Measurements from ENCODE around the gene FGFBP1.

Gene FGFBP1

GRCh38 chr4:15910155-15910940 lies 28.2 kb downstream of the FGFBP1 start:
- no peak for DNase-seq

DNA sequence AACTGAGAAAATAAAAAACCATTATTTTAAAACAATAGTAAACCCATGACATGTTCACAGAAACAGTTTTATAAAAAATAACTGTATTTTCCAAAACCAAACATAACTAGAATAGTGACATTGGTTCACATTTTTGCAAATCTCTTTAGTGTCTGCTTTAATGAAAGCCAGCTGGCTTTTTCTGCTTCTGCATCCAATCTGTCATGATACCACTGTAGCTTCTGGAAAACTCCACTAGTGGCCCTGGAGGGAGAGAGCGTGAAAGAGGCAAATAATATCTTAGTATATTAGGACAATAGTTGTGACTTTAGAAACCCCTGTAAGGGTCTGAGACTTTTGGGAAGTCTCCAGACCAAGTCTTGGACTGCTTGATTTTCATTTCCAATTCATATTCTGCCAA lies 31.1 kb downstream of the FGFBP1 start:
- no peak for DNase-seq

GRCh38 chr4:15906020-15906443 lies 32.5 kb downstream of the FGFBP1 start:
- no peak for DNase-seq

DNA sequence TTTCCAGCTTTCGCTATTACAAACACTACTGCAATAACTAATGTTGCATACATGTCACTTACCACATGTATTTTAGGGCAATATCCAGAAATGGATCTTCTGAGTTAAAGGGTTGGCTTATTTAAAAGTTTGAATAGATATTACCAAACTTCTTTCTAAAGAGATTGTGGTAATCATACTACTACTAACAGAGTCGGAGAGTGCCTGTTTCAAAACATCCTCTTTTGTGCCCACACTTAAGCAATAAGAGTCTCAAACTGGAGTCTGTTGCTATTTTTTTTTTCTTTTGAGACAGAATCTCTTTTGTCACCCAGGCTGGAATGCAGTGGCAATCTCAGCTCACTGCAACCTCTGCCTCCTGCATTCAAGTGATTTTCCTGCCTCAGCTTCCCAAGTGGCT lies 35.8 kb downstream of the FGFBP1 start:
- no peak for DNase-seq

- no peak for DNase-seq
These were observed 36.5 kb downstream of the FGFBP1 start for GRCh38 chr4:15901998-15902397.

DNA sequence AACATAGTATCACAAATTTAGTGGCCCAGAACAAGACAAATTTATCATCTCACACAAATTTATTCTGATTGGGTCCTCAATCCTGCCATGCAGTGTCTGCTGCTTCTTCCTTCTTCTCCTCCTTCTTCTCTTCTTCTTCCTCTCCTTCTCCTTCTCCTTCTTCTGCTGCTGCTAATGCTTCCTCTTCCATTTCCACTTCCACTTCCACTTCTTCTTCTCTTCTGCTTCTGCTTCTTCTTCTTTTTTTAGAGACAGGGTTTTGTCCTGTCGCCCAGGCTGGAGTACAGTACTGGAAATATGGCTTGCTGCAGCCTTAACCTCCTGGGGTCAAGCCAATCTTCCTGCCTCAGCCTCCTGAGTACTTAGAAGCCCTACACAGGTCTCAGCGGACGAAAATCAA lies 37.5 kb downstream of the FGFBP1 start:
- DNase-seq = no peak

DNA sequence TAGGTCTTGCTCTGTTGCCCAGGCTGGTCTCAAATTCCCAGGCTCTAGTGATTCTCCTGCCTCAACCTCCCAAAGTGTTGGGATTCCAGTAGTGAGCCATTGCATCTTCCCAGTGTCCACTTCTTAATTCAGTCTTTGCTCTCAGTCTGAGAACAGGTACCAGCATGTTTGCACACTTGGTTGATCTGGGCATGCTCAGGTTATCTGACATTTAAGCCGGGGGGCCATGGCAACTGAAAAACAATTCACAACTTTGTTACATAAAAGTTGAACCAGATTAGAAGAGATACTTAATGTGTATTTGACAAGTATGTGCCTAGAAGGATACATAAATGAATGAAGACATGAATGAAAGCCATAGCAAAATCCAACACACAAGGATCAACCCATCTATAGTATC lies 39.0 kb downstream of the FGFBP1 start:
- no peak for DNase-seq

- no peak for DNase-seq
These were observed 39.6 kb downstream of the FGFBP1 start for GRCh38 chr4:15898902-15899301.

GRCh38 chr4:15897577-15897976 lies 41.0 kb downstream of the FGFBP1 start:
- DNase-seq = no peak

- DNase-seq = no peak
These were observed 43.3 kb downstream of the FGFBP1 start for GRCh38 chr4:15894921-15895916.

GRCh38 chr4:15894393-15894792 lies 44.1 kb downstream of the FGFBP1 start:
- no peak for DNase-seq

- no peak for DNase-seq
These were observed 44.6 kb downstream of the FGFBP1 start for GRCh38 chr4:15893962-15894361.

- DNase-seq = no peak
These were observed 47.2 kb downstream of the FGFBP1 start for GRCh38 chr4:15891312-15891711.

DNA sequence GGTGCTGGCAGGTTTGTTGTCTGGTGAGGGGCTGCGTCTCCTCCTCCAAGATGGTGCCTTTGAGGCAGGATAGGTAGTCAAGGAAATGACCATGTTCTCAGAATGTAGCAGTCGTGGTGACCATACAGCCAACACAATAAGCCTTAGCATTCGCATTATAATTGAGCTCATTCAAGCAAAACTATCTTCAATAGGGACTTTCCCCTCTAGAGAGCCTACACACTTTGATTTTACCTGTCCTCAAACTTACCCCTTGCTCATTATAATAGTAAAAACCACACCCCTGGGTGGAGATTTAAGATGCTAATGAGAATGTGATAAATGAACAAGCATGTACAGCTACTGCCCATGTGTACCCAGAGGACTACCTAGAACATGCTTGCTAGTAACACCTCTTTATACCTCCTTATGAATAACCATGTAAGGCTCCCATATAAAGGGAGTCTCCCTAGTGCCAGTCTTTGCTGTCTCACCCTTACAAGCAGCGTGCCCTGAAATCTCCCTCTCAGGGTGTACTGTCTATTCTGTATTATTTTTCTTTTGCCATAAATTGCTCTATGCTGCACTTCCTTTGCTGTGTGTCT lies 48.2 kb downstream of the FGFBP1 start:
- DNase-seq = no peak

GRCh38 chr4:15888515-15888914 lies 50.0 kb downstream of the FGFBP1 start:
- DNase-seq = no peak
